VCaP (cell line): Measurements from ENCODE around the gene SLC5A11.

Experiments used
- H3K27ac ChIP-seq: fragments of 450-650 bp; 2 replicates; pipeline ENCODE4 v1.5.1; 2017
- TF ChIP-seq, protein P1 (sequence below): fragments of 450-650 bp; conservative IDR thresholded peaks from 2 replicates; pipeline ENCODE4 v1.5.1; 2017; ENCODE audit warnings: mild to moderate bottlenecking, moderate library complexity

SLC5A11 gene

DNA sequence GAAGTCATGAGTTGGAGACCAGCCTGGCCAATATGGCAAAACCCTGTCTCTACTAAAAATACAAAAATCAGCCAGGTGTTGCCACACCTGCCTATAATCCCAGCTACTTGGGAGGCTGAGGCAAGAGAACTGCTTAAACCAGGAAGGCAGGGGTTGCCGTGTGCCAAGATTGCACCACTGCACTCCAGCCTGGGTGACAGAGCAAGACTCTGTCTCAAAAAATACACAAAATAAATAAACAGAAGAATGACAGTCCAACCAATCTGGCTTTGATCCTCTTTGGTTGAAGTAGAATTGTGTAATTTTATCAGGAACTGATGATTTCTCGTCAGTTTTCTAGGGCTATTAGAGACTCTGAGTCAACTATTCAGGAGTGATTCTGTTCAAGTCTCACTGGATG, 79.4 kb downstream of the SLC5A11 start:
- TF ChIP-seq, protein P1, sequence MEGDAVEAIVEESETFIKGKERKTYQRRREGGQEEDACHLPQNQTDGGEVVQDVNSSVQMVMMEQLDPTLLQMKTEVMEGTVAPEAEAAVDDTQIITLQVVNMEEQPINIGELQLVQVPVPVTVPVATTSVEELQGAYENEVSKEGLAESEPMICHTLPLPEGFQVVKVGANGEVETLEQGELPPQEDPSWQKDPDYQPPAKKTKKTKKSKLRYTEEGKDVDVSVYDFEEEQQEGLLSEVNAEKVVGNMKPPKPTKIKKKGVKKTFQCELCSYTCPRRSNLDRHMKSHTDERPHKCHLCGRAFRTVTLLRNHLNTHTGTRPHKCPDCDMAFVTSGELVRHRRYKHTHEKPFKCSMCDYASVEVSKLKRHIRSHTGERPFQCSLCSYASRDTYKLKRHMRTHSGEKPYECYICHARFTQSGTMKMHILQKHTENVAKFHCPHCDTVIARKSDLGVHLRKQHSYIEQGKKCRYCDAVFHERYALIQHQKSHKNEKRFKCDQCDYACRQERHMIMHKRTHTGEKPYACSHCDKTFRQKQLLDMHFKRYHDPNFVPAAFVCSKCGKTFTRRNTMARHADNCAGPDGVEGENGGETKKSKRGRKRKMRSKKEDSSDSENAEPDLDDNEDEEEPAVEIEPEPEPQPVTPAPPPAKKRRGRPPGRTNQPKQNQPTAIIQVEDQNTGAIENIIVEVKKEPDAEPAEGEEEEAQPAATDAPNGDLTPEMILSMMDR = no peak
- H3K27ac ChIP-seq = no peak overlapping the region

- TF ChIP-seq, protein P1 = no peak
- H3K27ac ChIP-seq = no peak overlapping the region
These were observed 83.6 kb downstream of the SLC5A11 start for GRCh38 chr16:24929409-24929808.

GRCh38 chr16:24930440-24930839, 84.7 kb downstream of the SLC5A11 start:
- no peak overlapping the region for H3K27ac ChIP-seq
- TF ChIP-seq, protein P1 = no peak

DNA sequence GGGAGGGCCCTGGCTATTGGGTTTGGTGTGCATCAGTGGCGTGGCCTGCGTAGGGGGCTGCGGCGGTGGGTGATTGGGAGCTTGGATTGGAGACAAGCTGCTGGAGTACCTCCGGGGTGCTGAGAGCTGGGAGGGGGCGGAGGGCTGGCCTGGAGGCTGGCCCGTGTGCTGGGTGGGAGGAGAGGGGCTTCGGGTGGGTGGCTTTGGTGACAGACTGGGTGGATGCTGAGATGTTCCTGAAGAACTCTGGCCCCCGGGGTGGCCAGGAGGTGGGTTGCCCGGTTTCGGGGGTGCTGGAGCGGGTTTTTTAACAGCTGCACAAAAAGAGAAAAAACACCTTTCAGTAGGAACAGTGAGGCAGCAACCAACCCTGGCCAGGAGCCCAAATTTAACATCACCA, 85.3 kb downstream of the SLC5A11 start:
- TF ChIP-seq, protein P1 = no peak
- no peak overlapping the region for H3K27ac ChIP-seq

GRCh38 chr16:24935336-24935735, 89.6 kb downstream of the SLC5A11 start:
- peak overlapping the region; percentile 28; the same call in 1 of the 2 replicates for H3K27ac ChIP-seq
- TF ChIP-seq, protein P1 = no peak

DNA sequence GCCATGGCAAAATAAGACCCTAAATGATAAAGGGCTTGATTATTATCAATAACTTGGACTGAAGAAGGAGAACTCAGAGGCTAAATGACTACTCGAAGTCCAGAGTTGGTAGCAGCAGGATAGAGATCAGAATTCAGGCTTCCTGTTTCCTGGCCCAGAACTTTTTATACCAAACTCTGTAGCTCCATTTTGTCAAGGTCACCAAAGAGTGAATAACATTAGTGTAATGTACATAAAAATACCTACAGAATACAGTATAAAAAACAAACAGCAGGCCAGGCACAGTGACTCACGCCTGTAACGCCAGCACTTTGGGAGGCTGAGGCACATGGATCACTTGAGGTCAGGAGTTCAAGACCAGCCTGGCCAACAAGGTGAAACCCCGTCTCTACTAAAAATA, 90.4 kb downstream of the SLC5A11 start:
- no peak overlapping the region for H3K27ac ChIP-seq
- TF ChIP-seq, protein P1 = no peak

DNA sequence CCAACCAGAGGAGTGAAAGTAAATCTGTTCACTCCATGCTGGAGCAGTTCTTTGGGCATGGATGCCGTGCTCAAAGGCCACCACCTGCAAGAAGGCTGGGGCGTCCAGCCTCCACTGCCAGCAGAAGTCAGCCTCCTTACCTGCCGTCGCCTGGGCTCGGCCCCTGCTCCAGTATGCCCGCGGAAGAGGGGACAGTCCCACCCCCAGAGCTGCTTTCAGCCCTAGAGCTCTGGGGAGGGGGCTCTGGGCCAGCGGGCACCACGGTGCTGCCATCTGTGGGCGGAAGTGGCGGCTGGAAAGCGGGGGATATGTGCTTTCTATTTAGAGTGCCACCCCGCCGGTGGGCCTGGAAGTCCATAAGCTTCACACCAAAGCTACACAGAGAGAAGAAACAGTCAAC, 93.5 kb downstream of the SLC5A11 start:
- no peak overlapping the region for H3K27ac ChIP-seq
- TF ChIP-seq, protein P1 = no peak

- TF ChIP-seq, protein P1 = no peak
- H3K27ac ChIP-seq = no peak overlapping the region
These were observed 94.0 kb downstream of the SLC5A11 start for GRCh38 chr16:24939738-24940137.
